Heart left ventricle (tissue), 16 donors: ENCODE data around the gene GRB14. TPM values are rescaled to one million over a fixed set of nuclear protein-coding genes. Genes with fewer than 3 reads are reported as not detected.

ENCODE experiments used
- ATAC-seq, 4 donors: fragments of 200-7000 bp; cut with Tn5 transposase; one replicate each; pipeline ENCODE4 v1.9.1; 2020 to 2022; ENCODE audit warnings: moderate library complexity in 4 of 4, mild to moderate bottlenecking in 3 of 4, moderate number of reproducible peaks in 1 of 4
- DNase-seq, 5 donors: peaks; one replicate each; pipeline ENCODE4 v3.0.0-alpha.2; 2020
- H3K27ac ChIP-seq, 12 donors: fragments of 200-600 bp; sonication (generic) in 4 of 12; one replicate each; pipeline versions ENCODE4 v1.5.0 to v1.8.0; 2016 to 2022; ENCODE audit warnings: mild to moderate bottlenecking in 2 of 12
- H3K27me3 ChIP-seq, 9 donors: fragments of 200-600 bp; sonication (generic) in 2 of 9; one replicate each; pipeline versions ENCODE4 v1.5.1 to v1.8.0; 2016 to 2022; ENCODE audit warnings: mild to moderate bottlenecking in 3 of 9
- H3K36me3 ChIP-seq, 9 donors: fragments of 200-600 bp; sonication (generic) in 2 of 9; one replicate each; pipeline versions ENCODE4 v1.5.0 to v1.8.0; 2018 to 2022; ENCODE audit warnings: mild to moderate bottlenecking in 2 of 9
- H3K4me1 ChIP-seq, 12 donors: fragments of 200-600 bp; sonication (generic) in 4 of 12; one replicate each; pipeline versions ENCODE4 v1.5.0 to v1.8.0; 2016 to 2022; ENCODE audit warnings: mild to moderate bottlenecking in 3 of 12
- H3K4me3 ChIP-seq, 12 donors: fragments of 200-600 bp; sonication (generic) in 4 of 12; one replicate each; pipeline versions ENCODE4 v1.5.0 to v1.8.0; 2017 to 2022; ENCODE audit warnings: mild to moderate bottlenecking in 9 of 12, moderate library complexity in 4 of 12
- H3K9me3 ChIP-seq, 12 donors: fragments of 200-600 bp; sonication (generic) in 4 of 12; one replicate each; pipeline versions ENCODE4 v1.5.0 to v1.8.0; 2016 to 2022; ENCODE audit warnings: mild to moderate bottlenecking in 1 of 12
- POLR2A ChIP-seq, 2 donors: fragments of 450-650 bp; IDR thresholded peaks; one replicate each; pipeline ENCODE4 v1.6.1; 2017; ENCODE audit warnings: antibody characterized with exemption in 2 of 2, mild to moderate bottlenecking in 2 of 2, moderate library complexity in 2 of 2
- WGBS, 4 donors: extraction: QIAGEN DNeasy Blood & Tissue Kit in 2 of 4; methylation state at CpG; one replicate each; pipeline versions ENCODE4 v1.1.5 to v1.1.7; 2013 to 2018; 5-methylcytosine and 5-hydroxymethylcytosine counted together
- intact Hi-C, 10 donors: fragments of 100-400 bp; cut with DNase I; formaldehyde crosslinking; loops; one replicate each; pipeline versions ENCODE4 v1.11.1 to v1.14.2; 2022
- polyA plus RNA-seq, 2 donors: library from polyadenylated mRNA; stranded (reverse); fragments of 200-250 nt; gene quantifications; one replicate each; pipeline ENCODE4 v1.2.3, GENCODE V29; 2013
- total RNA-seq, 9 donors: library from RNA; depleted of rRNA in 2 of 9; stranded (reverse); fragments of >200 nt in 2 of 9; fragmentation: NEBNext Ultra II Directional in 3 of 9; extraction: Animal tissue kit (Norgen Biotek cat#: 25700) in 3 of 9; gene quantifications; one replicate each; pipeline versions ENCODE4 v1.1.0 to v1.2.4, GENCODE V29; 2016 to 2023
- TF ChIP-seq, protein P1 (sequence below), 12 donors: fragments of 200-600 bp; sonication (generic) in 4 of 12; IDR thresholded peaks; one replicate each; pipeline versions ENCODE4 v1.5.0 to v1.8.0; 2018 to 2022; ENCODE audit warnings: antibody characterized with exemption in 12 of 12, mild to moderate bottlenecking in 5 of 12
- donor health status: ischemic (EF 13 %, LVEDD 7.1; RV severe dilation, severe dysfunction).
- donor health status: healthy with polysubstance abuse.
- donor health status: DM: no; HTN: yes; CAD: no.
- donor health status: DM: no; HTN: no; CAD: no.
- donor health status: ischemic (EF 25% LVEDD 6.9; RV normal size, moderate dysfunction).
- donor health status: ischemic (EF 25% LVEDD 5.7; RV mildly dilated, moderate dysfunction).
- donor health status: healthy.
- donor health status: DM: yes; HTN: yes; CAD: no.
- donor health status: ischemic (EF 35%, LVEDD 5.7; RV mildly dilated, moderate dysfunction).
- donor health status: nonischemic (EF 11% LVEDD 7.7; RV severe dilation, severe dysfunction).
- donor health status: DM: yes; HTN: yes; CAD: no.
- donor health status: PGD.
- donor health status: ischemic (EF 29% LVEDD 5.4; RV normal size, mild dysfunction).
- donor health status: nonischemic (EF 23%, LVEDD 6.1; RV moderate dilation, normal function).

GRB14 gene
- total and polyA plus RNA-seq, 11 donors = 2.7 to 42.3 (median 13.3) TPM

DNA sequence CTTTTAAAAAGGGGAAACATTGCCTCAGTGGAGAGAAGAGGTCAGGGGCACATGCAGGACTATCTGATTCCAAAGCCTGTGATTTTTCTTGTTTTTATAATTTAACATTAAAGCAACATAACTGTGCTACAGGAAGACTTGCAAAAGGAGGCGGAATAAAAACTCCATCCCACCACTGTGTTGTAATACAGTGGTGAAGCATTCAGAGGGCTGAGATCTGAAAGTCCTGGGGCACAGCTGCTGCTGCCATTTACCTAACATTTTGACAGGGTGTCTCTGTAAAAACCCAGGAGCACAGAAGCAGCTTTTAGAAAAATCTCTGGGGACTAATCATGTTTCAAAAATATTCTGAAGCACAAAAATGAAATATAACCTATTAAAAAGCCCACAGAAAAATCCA lies 97.6 kb downstream of the GRB14 start:
- WGBS, 4 donors = 78 to 91% (median 84%) methylated on average over 1 of the region's 1 CpG
- H3K9me3 ChIP-seq = peaks cover 0 to 18% (median 2%) of the 10 kb centered on the region in 12 donors
- H3K36me3 ChIP-seq = no peaks in the 10 kb centered on the region
- H3K27me3 ChIP-seq = no peaks in the 10 kb centered on the region
- intact Hi-C loops = no loop called here
- no peak overlapping the region for H3K27ac ChIP-seq
- TF ChIP-seq, protein P1, sequence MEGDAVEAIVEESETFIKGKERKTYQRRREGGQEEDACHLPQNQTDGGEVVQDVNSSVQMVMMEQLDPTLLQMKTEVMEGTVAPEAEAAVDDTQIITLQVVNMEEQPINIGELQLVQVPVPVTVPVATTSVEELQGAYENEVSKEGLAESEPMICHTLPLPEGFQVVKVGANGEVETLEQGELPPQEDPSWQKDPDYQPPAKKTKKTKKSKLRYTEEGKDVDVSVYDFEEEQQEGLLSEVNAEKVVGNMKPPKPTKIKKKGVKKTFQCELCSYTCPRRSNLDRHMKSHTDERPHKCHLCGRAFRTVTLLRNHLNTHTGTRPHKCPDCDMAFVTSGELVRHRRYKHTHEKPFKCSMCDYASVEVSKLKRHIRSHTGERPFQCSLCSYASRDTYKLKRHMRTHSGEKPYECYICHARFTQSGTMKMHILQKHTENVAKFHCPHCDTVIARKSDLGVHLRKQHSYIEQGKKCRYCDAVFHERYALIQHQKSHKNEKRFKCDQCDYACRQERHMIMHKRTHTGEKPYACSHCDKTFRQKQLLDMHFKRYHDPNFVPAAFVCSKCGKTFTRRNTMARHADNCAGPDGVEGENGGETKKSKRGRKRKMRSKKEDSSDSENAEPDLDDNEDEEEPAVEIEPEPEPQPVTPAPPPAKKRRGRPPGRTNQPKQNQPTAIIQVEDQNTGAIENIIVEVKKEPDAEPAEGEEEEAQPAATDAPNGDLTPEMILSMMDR (IDR thresholded peaks at IDR 0.05) = no peak
- TF ChIP-seq POLR2A (IDR thresholded peaks at IDR 0.05) = no peak
- H3K4me1 ChIP-seq = peaks cover 0 to 4% (median 0%) of the 10 kb centered on the region in 12 donors
- peak in 1 of 4 donors; percentile 41 for ATAC-seq
- DNase-seq = no peak
- no peak overlapping the region for H3K4me3 ChIP-seq

DNA sequence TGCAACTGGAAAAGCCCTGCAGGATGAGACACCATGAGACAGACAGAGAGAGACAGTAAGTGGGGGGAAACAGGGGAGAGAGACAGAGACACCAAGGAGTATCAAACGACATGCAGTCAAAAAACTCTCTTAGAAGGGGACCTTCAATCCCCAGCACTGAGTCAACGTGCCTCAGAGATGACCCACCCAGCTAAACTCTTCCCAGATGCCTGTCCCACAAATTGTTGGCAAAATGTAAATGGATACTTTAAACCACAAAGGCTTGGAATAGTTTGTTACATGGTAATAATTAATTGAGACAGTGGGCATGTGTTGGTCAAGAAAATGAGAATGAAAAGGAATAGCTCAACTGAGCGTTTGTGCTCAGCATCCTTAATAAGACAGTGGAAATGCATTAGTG lies 98.3 kb downstream of the GRB14 start:
- DNase-seq = no peak
- H3K9me3 ChIP-seq = peaks cover 0 to 19% (median 3%) of the 10 kb centered on the region in 12 donors
- no peak overlapping the region for H3K4me3 ChIP-seq
- no peaks in the 10 kb centered on the region for H3K27me3 ChIP-seq
- intact Hi-C loops = no loop called here
- WGBS, 4 donors = 73 to 84% (median 77%) methylated on average over 3 of the region's 3 CpGs
- no peak overlapping the region for H3K27ac ChIP-seq
- no peak for TF ChIP-seq POLR2A (IDR thresholded peaks at IDR 0.05)
- TF ChIP-seq, protein P1 (IDR thresholded peaks at IDR 0.05) = no peak
- peaks cover 0 to 4% (median 0%) of the 10 kb centered on the region in 12 donors for H3K4me1 ChIP-seq
- no peaks in the 10 kb centered on the region for H3K36me3 ChIP-seq
- no peak for ATAC-seq

DNA sequence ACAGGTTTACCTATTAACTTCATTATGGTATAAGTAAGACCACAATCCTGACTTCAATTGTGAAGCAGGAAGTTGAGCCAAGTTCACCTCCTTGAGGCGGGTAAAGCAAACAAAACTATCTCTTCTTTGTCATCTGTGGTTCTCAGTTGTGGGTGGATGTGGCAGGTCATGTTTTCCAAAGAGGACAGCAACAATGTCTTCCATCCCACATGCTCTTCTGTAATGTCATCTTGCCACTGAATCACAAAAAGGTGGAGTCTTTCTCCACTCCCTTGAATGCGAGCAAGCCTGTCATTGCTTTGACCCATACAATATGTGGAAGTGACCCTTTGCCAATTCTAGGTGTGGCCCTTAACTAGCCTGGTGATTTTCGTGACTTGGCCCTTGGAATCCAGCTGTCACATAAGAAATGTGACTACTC lies 98.7 kb downstream of the GRB14 start:
- TF ChIP-seq, protein P1 (IDR thresholded peaks at IDR 0.05) = no peak
- no peak for TF ChIP-seq POLR2A (IDR thresholded peaks at IDR 0.05)
- WGBS, 4 donors = 69 to 81% (median 75%) methylated on average over 3 of the region's 3 CpGs

DNA sequence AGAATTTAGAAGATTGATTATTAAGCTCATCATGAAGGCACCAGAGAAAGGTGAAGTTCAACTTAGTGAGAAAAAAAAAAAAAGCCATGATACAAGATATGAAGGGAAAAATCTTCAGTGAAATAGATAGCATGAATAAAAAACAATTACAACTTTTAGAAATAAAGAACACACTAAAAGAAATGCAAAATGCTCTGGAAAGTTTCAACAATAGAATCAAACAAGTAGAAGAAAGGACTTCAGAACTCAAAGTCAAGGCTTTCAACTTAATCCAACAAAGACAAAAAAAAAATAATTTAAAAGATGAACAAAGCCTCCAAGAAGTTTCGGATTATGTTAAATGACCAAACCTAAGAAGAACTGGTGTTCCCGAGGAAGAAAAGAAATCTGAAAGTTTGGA lies 105.5 kb downstream of the GRB14 start:
- H3K9me3 ChIP-seq = peaks cover 0 to 52% (median 11%) of the 10 kb centered on the region in 12 donors
- intact Hi-C loops = no loop called here
- ATAC-seq = no peak

More for the DNA sequence above, 98.7 kb downstream of the GRB14 start:
- peaks cover 0 to 23% (median 4%) of the 10 kb centered on the region in 12 donors for H3K9me3 ChIP-seq
- no peak overlapping the region for H3K27ac ChIP-seq
- H3K27me3 ChIP-seq = no peaks in the 10 kb centered on the region
- DNase-seq (no peak), ATAC-seq (no peak)
- H3K4me3 ChIP-seq = no peak overlapping the region
- no peaks in the 10 kb centered on the region for H3K36me3 ChIP-seq
- intact Hi-C loops = no loop called here
- peaks cover 0 to 4% (median 0%) of the 10 kb centered on the region in 12 donors for H3K4me1 ChIP-seq

More for the DNA sequence above, 105.5 kb downstream of the GRB14 start:
- TF ChIP-seq, protein P1 (IDR thresholded peaks at IDR 0.05) = no peak
- TF ChIP-seq POLR2A (IDR thresholded peaks at IDR 0.05) = no peak
- WGBS, 4 donors = 91 to 95% (median 93%) methylated on average over 2 of the region's 2 CpGs
- H3K36me3 ChIP-seq = no peaks in the 10 kb centered on the region
- no peak for DNase-seq
- no peaks in the 10 kb centered on the region for H3K27me3 ChIP-seq
- H3K4me1 ChIP-seq = peaks cover 0 to 19% (median 0%) of the 10 kb centered on the region in 12 donors
- H3K27ac ChIP-seq = no peak overlapping the region
- no peak overlapping the region for H3K4me3 ChIP-seq
